Stomach (tissue), 4 donors: ENCODE results near the gene LARGE1.

ENCODE experiments used
- EP300 ChIP-seq: sonication (generic); formaldehyde crosslinking; IDR thresholded peaks from one replicate; pipeline ENCODE4 v1.6.1; 2017; ENCODE audit warnings: antibody characterized with exemption
- POLR2A ChIP-seq, 4 donors: fragments of 450-650 bp; IDR thresholded peaks; one replicate each; pipeline ENCODE4 v1.6.1; 2016; ENCODE audit warnings: antibody characterized with exemption in 4 of 4, control low read depth in 2 of 4, mild to moderate bottlenecking in 1 of 4, moderate library complexity in 1 of 4
- POLR2AphosphoS5 ChIP-seq, 3 donors: sonication (generic); formaldehyde crosslinking; IDR thresholded peaks; one replicate each; pipeline ENCODE4 v1.6.1; 2016; ENCODE audit warnings: antibody characterized with exemption in 3 of 3
- TF ChIP-seq, protein P1 (sequence below), 7 experiments: fragments of 450-650 bp in 4 of 7; fragments of 200-600 bp in 3 of 7; sonication (generic) in 3 of 7; IDR thresholded peaks; one replicate each; pipeline ENCODE4 v1.5.1; 2016 to 2019; ENCODE audit warnings: antibody characterized with exemption in 7 of 7, control low read depth in 2 of 7, mild to moderate bottlenecking in 1 of 7

DNA sequence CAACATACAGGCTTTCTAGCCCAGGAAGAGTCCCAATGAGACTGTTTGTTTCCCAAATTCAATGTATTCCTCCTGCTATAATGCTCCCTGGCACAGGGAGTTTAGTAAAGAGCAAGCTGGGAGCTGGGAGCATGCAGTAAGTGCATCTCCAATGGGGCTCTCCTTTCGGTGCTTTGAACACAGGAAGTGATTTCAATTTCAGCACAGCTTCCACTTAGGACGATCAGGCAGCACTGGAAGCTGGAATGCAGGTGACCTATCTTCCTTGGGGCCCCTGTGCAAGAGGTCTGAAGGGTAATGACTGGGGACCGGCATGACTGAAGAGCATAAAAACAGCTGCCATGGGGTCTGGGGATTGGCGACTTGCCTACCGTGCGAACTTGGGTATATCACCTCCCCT, 76.0 kb downstream of the LARGE1 start:
- TF ChIP-seq, protein P1, sequence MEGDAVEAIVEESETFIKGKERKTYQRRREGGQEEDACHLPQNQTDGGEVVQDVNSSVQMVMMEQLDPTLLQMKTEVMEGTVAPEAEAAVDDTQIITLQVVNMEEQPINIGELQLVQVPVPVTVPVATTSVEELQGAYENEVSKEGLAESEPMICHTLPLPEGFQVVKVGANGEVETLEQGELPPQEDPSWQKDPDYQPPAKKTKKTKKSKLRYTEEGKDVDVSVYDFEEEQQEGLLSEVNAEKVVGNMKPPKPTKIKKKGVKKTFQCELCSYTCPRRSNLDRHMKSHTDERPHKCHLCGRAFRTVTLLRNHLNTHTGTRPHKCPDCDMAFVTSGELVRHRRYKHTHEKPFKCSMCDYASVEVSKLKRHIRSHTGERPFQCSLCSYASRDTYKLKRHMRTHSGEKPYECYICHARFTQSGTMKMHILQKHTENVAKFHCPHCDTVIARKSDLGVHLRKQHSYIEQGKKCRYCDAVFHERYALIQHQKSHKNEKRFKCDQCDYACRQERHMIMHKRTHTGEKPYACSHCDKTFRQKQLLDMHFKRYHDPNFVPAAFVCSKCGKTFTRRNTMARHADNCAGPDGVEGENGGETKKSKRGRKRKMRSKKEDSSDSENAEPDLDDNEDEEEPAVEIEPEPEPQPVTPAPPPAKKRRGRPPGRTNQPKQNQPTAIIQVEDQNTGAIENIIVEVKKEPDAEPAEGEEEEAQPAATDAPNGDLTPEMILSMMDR (IDR thresholded peaks at IDR 0.05), result no peak
- TF ChIP-seq POLR2A (IDR thresholded peaks at IDR 0.05) (no peak), POLR2AphosphoS5 (IDR thresholded peaks at IDR 0.05) (no peak), EP300 (no peak)
